GM23338 (cell line): ENCODE measurements around the gene POLQ. TPM values are rescaled to one million over a fixed set of nuclear protein-coding genes. Genes with fewer than 3 reads are reported as not detected.

Experiments used
- ATAC-seq: fragments of 200-7000 bp; cut with Tn5 transposase; 3 replicates; pipeline ENCODE4 v1.9.1; 2020
- DNase-seq: peaks from one replicate; pipeline ENCODE4 v3.0.0-alpha.2; 2015; ENCODE audit warnings: low spot score
- H2AFZ ChIP-seq: fragments of 200-600 bp; sonication (generic); 2 replicates; pipeline ENCODE4 v1.8.0; 2016; ENCODE audit warnings: antibody characterized with exemption, mild to moderate bottlenecking, moderate library complexity
- H3F3A ChIP-seq: fragments of 200-600 bp; sonication (generic); replicated peaks from 2 replicates; pipeline ENCODE4 v1.8.0; 2017; ENCODE audit warnings: antibody characterized with exemption, mixed run types, low read depth
- H3K27ac ChIP-seq: fragments of 200-600 bp; sonication (generic); 2 replicates; pipeline ENCODE4 v1.6.1; 2016; ENCODE audit warnings: low read depth
- H3K27me3 ChIP-seq: fragments of 200-600 bp; sonication (generic); 2 replicates; pipeline ENCODE4 v1.8.0; 2016; ENCODE audit warnings: mild to moderate bottlenecking, mixed run types, moderate library complexity; ENCODE audit not compliant: insufficient read depth
- H3K36me3 ChIP-seq: fragments of 200-600 bp; sonication (generic); 2 replicates; pipeline ENCODE4 v1.8.0; 2016; ENCODE audit warnings: mild to moderate bottlenecking; ENCODE audit not compliant: insufficient read depth
- H3K4me1 ChIP-seq: fragments of 200-600 bp; sonication (generic); 2 replicates; pipeline ENCODE4 v1.8.0; 2016; ENCODE audit warnings: mild to moderate bottlenecking, moderate library complexity; ENCODE audit not compliant: insufficient read depth
- H3K4me2 ChIP-seq: fragments of 200-600 bp; sonication (generic); 2 replicates; pipeline ENCODE4 v1.7.1; 2017; ENCODE audit warnings: mixed run types
- H3K4me3 ChIP-seq: fragments of 200-600 bp; sonication (generic); 2 replicates; pipeline ENCODE4 v1.6.1; 2016; ENCODE audit warnings: mixed run types
- H3K79me2 ChIP-seq: fragments of 200-600 bp; sonication (generic); replicated peaks from 2 replicates; pipeline ENCODE4 v1.8.0; 2017; ENCODE audit warnings: mild to moderate bottlenecking; ENCODE audit not compliant: insufficient read depth
- H3K9me2 ChIP-seq: fragments of 200-600 bp; sonication (generic); 2 replicates; pipeline ENCODE4 v1.8.0; 2017; ENCODE audit not compliant: insufficient read depth
- H4K20me1 ChIP-seq: fragments of 200-600 bp; sonication (generic); replicated peaks from 2 replicates; pipeline ENCODE4 v1.8.0; 2017; ENCODE audit warnings: mild to moderate bottlenecking; ENCODE audit not compliant: insufficient read depth
- H3K27ac Mint-ChIP-seq: 2 replicates; pipeline ENCODE4 v1.8.0; 2020; ENCODE audit warnings: inconsistent platforms, mild to moderate bottlenecking, moderate library complexity, mixed read lengths
- H3K27me3 Mint-ChIP-seq: 3 replicates; pipeline ENCODE4 v1.8.0; 2022; ENCODE audit warnings: low read depth, mild to moderate bottlenecking, moderate library complexity, mixed read lengths, inconsistent platforms; ENCODE audit not compliant: insufficient read depth, poor library complexity
- H3K36me3 Mint-ChIP-seq: 3 replicates; pipeline ENCODE4 v1.8.0; 2021; ENCODE audit warnings: low read depth, mild to moderate bottlenecking, inconsistent platforms, moderate library complexity, mixed read lengths
- H3K4me1 Mint-ChIP-seq: 3 replicates; pipeline ENCODE4 v1.8.0; 2020; ENCODE audit warnings: mild to moderate bottlenecking, inconsistent platforms, mixed read lengths
- H3K4me3 Mint-ChIP-seq: 3 replicates; pipeline ENCODE4 v1.8.0; 2021; ENCODE audit warnings: moderate library complexity, mild to moderate bottlenecking, inconsistent platforms, mixed read lengths
- H3K9me3 Mint-ChIP-seq: 3 replicates; pipeline ENCODE4 v1.8.0; 2020; ENCODE audit warnings: moderate library complexity, mild to moderate bottlenecking, inconsistent platforms, mixed read lengths
- CREB1 ChIP-seq: fragments of 250-450 bp; sonication (Bioruptor Pico); IDR thresholded peaks from 2 replicates; pipeline ENCODE4 v1.5.0; 2020; ENCODE audit warnings: low read depth, mild to moderate bottlenecking, moderate library complexity
- EZH2 ChIP-seq: fragments of 200-600 bp; sonication (generic); IDR thresholded peaks from one replicate; pipeline ENCODE4 v1.8.0; 2017; ENCODE audit warnings: antibody characterized with exemption, mild to moderate bottlenecking, low read depth; ENCODE audit not compliant: unreplicated experiment
- EZH2phosphoT487 ChIP-seq: fragments of 200-600 bp; sonication (generic); IDR thresholded peaks from one replicate; pipeline ENCODE4 v1.8.1; 2018; ENCODE audit warnings: antibody characterized with exemption; ENCODE audit not compliant: unreplicated experiment
- JUNB ChIP-seq: IDR thresholded peaks from one replicate; pipeline ENCODE4 v1.6.1; 2016; ENCODE audit warnings: antibody characterized with exemption; ENCODE audit not compliant: unreplicated experiment
- NANOG ChIP-seq: IDR thresholded peaks from 2 replicates; pipeline ENCODE4 v1.6.1; 2016; ENCODE audit warnings: antibody characterized with exemption, borderline replicate concordance
- POLR2AphosphoS5 ChIP-seq: IDR thresholded peaks from 2 replicates; pipeline ENCODE4 v1.6.1; 2016; ENCODE audit warnings: antibody characterized with exemption, low read depth
- STAT1 ChIP-seq: IDR thresholded peaks from one replicate; pipeline ENCODE4 v1.6.1; 2016; ENCODE audit warnings: antibody characterized with exemption; ENCODE audit not compliant: unreplicated experiment
- ZNF114 ChIP-seq: fragments of 250-450 bp; sonication (Bioruptor Pico); IDR thresholded peaks from 2 replicates; pipeline ENCODE4 v1.5.0; 2020; ENCODE audit warnings: mild to moderate bottlenecking, moderate library complexity
- ZNF331 ChIP-seq: fragments of 250-450 bp; sonication (Bioruptor Pico); IDR thresholded peaks from 2 replicates; pipeline ENCODE4 v1.5.0; 2020; ENCODE audit warnings: low read depth, mild to moderate bottlenecking, moderate library complexity
- polyA plus RNA-seq: library from polyadenylated mRNA; unstranded; fragments of >200 nt; fragmentation: Nextera tagmentation; extraction: Ambion mirVana; gene quantifications from 2 replicates; pipeline ENCODE4 v1.2.1, GENCODE V29; 2016
- total RNA-seq: library from RNA; depleted of rRNA; stranded (reverse); fragments of >200 nt; shearing (Covaris generic); gene quantifications from 2 replicates; pipeline ENCODE4 v1.2.3, GENCODE V29; 2014
- TF ChIP-seq, protein P1 (sequence below): IDR thresholded peaks from 2 replicates; pipeline ENCODE4 v1.6.1; 2016; ENCODE audit warnings: antibody characterized with exemption
- TF ChIP-seq, protein P2 (sequence below): IDR thresholded peaks from one replicate; pipeline ENCODE4 v1.6.1; 2018; ENCODE audit warnings: antibody characterized with exemption; ENCODE audit not compliant: unreplicated experiment
- TF ChIP-seq, protein P3 (sequence below): fragments of 250-450 bp; sonication (Bioruptor Pico); IDR thresholded peaks from 2 replicates; pipeline ENCODE4 v1.5.0; 2020; ENCODE audit warnings: mild to moderate bottlenecking, moderate library complexity
- TF ChIP-seq, protein P4 (sequence below), 2 experiments: fragments of 200-600 bp in 1 of 2; sonication (generic) in 1 of 2; conservative IDR thresholded peaks; 2 replicates each; pipeline versions ENCODE4 v1.5.1 to v1.6.1; 2016 to 2017; ENCODE audit warnings: antibody characterized with exemption in 2 of 2, low read depth in 2 of 2, mild to moderate bottlenecking in 2 of 2, moderate library complexity in 1 of 2

The POLQ gene
- total and polyA plus RNA-seq, 2 experiments from 2014 or later = 6.9 to 20.6 TPM

DNA sequence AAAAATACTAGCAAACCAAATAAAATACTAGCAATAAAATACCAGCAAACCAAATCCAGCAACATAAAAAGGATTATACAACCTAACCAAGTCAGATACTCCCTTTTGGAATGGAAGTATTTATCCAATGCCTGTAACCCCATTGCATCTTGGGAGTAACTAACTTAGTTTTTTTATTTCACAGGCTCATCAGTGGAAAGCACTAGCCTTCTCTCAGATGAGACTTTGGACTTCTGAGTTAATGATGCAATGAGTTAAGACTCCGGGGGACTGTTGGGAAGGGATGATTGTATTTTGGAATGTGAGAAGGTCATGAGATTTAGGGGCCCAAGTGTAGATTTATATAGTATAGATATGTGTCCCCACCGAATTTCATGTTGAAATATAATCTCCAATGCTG, 41.2 kb downstream of the POLQ start:
- Histone ChIP-seq H3K4me3 (no peak overlapping the region), H3F3A (no peaks in the 10 kb centered on the region), H3K36me3 (peaks cover 15% of the 10 kb centered on the region; the same call in 1 of the 2 replicates), H3K79me2 (no peaks in the 10 kb centered on the region), H2AFZ (no peak overlapping the region), H3K9me2 (no peaks in the 10 kb centered on the region), H3K4me2 (no peak overlapping the region), H3K27ac (no peak overlapping the region), H3K4me1 (no peaks in the 10 kb centered on the region), H4K20me1 (peaks cover 8% of the 10 kb centered on the region), H3K27me3 (no peaks in the 10 kb centered on the region)
- Mint-ChIP-seq H3K4me1 (no peaks in the 10 kb centered on the region), H3K36me3 (peaks cover 52% of the 10 kb centered on the region; the same call in 2 of the 3 replicates), H3K9me3 (no peaks in the 10 kb centered on the region), H3K27ac (no peak overlapping the region), H3K27me3 (no peaks in the 10 kb centered on the region), H3K4me3 (no peak overlapping the region)
- TF ChIP-seq EZH2 (no peak), STAT1 (no peak), CREB1 (CRISPR knock-in tag) (no peak), ZNF331 (no peak), JUNB (no peak), EZH2phosphoT487 (no peak), NANOG (no peak), POLR2AphosphoS5 (no peak), ZNF114 (no peak)
- TF ChIP-seq, protein P1, sequence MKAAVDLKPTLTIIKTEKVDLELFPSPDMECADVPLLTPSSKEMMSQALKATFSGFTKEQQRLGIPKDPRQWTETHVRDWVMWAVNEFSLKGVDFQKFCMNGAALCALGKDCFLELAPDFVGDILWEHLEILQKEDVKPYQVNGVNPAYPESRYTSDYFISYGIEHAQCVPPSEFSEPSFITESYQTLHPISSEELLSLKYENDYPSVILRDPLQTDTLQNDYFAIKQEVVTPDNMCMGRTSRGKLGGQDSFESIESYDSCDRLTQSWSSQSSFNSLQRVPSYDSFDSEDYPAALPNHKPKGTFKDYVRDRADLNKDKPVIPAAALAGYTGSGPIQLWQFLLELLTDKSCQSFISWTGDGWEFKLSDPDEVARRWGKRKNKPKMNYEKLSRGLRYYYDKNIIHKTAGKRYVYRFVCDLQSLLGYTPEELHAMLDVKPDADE = no peak
- TF ChIP-seq, protein P2, sequence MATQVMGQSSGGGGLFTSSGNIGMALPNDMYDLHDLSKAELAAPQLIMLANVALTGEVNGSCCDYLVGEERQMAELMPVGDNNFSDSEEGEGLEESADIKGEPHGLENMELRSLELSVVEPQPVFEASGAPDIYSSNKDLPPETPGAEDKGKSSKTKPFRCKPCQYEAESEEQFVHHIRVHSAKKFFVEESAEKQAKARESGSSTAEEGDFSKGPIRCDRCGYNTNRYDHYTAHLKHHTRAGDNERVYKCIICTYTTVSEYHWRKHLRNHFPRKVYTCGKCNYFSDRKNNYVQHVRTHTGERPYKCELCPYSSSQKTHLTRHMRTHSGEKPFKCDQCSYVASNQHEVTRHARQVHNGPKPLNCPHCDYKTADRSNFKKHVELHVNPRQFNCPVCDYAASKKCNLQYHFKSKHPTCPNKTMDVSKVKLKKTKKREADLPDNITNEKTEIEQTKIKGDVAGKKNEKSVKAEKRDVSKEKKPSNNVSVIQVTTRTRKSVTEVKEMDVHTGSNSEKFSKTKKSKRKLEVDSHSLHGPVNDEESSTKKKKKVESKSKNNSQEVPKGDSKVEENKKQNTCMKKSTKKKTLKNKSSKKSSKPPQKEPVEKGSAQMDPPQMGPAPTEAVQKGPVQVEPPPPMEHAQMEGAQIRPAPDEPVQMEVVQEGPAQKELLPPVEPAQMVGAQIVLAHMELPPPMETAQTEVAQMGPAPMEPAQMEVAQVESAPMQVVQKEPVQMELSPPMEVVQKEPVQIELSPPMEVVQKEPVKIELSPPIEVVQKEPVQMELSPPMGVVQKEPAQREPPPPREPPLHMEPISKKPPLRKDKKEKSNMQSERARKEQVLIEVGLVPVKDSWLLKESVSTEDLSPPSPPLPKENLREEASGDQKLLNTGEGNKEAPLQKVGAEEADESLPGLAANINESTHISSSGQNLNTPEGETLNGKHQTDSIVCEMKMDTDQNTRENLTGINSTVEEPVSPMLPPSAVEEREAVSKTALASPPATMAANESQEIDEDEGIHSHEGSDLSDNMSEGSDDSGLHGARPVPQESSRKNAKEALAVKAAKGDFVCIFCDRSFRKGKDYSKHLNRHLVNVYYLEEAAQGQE = no peak
- TF ChIP-seq, protein P3, sequence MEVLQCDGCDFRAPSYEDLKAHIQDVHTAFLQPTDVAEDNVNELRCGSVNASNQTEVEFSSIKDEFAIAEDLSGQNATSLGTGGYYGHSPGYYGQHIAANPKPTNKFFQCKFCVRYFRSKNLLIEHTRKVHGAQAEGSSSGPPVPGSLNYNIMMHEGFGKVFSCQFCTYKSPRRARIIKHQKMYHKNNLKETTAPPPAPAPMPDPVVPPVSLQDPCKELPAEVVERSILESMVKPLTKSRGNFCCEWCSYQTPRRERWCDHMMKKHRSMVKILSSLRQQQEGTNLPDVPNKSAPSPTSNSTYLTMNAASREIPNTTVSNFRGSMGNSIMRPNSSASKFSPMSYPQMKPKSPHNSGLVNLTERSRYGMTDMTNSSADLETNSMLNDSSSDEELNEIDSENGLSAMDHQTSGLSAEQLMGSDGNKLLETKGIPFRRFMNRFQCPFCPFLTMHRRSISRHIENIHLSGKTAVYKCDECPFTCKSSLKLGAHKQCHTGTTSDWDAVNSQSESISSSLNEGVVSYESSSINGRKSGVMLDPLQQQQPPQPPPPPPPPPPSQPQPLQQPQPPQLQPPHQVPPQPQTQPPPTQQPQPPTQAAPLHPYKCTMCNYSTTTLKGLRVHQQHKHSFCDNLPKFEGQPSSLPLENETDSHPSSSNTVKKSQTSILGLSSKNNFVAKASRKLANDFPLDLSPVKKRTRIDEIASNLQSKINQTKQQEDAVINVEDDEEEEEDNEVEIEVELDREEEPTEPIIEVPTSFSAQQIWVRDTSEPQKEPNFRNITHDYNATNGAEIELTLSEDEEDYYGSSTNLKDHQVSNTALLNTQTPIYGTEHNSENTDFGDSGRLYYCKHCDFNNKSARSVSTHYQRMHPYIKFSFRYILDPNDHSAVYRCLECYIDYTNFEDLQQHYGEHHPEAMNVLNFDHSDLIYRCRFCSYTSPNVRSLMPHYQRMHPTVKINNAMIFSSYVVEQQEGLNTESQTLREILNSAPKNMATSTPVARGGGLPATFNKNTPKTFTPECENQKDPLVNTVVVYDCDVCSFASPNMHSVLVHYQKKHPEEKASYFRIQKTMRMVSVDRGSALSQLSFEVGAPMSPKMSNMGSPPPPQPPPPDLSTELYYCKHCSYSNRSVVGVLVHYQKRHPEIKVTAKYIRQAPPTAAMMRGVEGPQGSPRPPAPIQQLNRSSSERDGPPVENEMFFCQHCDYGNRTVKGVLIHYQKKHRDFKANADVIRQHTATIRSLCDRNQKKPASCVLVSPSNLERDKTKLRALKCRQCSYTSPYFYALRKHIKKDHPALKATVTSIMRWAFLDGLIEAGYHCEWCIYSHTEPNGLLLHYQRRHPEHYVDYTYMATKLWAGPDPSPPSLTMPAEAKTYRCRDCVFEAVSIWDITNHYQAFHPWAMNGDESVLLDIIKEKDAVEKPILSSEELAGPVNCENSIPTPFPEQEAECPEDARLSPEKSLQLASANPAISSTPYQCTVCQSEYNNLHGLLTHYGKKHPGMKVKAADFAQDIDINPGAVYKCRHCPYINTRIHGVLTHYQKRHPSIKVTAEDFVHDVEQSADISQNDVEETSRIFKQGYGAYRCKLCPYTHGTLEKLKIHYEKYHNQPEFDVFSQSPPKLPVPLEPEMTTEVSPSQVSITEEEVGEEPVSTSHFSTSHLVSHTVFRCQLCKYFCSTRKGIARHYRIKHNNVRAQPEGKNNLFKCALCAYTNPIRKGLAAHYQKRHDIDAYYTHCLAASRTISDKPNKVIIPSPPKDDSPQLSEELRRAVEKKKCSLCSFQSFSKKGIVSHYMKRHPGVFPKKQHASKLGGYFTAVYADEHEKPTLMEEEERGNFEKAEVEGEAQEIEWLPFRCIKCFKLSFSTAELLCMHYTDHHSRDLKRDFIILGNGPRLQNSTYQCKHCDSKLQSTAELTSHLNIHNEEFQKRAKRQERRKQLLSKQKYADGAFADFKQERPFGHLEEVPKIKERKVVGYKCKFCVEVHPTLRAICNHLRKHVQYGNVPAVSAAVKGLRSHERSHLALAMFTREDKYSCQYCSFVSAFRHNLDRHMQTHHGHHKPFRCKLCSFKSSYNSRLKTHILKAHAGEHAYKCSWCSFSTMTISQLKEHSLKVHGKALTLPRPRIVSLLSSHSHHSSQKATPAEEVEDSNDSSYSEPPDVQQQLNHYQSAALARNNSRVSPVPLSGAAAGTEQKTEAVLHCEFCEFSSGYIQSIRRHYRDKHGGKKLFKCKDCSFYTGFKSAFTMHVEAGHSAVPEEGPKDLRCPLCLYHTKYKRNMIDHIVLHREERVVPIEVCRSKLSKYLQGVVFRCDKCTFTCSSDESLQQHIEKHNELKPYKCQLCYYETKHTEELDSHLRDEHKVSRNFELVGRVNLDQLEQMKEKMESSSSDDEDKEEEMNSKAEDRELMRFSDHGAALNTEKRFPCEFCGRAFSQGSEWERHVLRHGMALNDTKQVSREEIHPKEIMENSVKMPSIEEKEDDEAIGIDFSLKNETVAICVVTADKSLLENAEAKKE = no peak
- TF ChIP-seq, protein P4, sequence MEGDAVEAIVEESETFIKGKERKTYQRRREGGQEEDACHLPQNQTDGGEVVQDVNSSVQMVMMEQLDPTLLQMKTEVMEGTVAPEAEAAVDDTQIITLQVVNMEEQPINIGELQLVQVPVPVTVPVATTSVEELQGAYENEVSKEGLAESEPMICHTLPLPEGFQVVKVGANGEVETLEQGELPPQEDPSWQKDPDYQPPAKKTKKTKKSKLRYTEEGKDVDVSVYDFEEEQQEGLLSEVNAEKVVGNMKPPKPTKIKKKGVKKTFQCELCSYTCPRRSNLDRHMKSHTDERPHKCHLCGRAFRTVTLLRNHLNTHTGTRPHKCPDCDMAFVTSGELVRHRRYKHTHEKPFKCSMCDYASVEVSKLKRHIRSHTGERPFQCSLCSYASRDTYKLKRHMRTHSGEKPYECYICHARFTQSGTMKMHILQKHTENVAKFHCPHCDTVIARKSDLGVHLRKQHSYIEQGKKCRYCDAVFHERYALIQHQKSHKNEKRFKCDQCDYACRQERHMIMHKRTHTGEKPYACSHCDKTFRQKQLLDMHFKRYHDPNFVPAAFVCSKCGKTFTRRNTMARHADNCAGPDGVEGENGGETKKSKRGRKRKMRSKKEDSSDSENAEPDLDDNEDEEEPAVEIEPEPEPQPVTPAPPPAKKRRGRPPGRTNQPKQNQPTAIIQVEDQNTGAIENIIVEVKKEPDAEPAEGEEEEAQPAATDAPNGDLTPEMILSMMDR (conservative IDR thresholded peaks at IDR 0.05; ENCODE audit: low read depth in 2 of 2) = no peak
- ATAC-seq = no peak
- no peak for DNase-seq
